GOT3 (cell line): Measurements from ENCODE around the gene AOPEP.

Source experiments
- DNase-seq: peaks from one replicate; lab custom pipeline; 2025; ENCODE audit warnings: mixed read lengths; lab: John Stamatoyannopoulos, UW

Gene AOPEP

DNA sequence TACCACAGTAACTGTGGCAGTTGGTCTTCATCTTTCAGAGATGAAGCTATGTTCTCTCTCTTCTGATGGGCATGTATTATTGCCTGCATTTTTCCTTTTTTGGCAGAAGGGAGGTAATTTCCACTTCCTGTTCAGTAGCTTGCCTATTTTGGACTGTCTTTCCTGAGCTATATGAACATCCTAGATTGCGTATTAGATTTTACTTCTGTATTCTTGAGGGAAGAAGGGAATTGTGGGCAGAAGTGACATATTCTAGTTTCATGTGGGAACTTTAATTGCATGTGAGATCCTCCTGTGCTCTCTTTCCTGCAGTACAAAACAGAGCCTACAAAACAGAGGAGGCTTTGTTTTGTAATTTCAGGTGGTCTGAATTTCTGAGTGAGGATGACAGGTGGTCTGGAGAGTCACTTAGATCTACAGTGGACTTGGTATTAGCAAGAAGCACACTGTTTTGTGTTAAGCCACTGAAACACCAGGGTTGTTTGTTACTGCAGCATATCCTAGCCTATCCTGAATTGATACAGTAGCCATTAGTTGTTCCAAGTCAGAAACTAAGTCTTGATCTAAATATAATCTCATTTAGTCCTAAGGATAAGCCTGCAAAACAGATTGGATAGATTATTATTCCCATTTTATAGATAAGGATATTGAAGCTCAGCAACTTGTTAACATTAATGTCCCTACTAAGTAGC lies 68.1 kb downstream of the AOPEP start:
- DNase-seq = no peak

DNA sequence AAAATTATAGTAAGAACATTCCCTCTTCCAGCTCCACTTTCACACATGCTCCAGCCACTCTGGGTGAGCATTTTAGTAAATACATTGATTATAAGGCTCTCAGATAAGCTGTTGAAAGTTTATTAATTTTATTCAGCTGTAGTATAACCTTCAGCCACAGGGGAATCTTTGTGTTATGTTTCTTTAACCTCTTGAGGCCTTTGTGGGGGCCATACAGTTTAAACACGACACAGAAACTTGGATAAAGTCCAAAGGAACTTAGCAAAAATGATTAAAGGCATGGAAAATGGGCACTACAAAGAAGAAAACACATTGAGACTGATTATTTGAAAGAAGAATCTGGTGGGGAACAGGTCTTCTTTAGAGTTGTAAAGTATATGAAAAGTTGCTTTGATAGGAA lies 70.2 kb downstream of the AOPEP start:
- no peak for DNase-seq

DNA sequence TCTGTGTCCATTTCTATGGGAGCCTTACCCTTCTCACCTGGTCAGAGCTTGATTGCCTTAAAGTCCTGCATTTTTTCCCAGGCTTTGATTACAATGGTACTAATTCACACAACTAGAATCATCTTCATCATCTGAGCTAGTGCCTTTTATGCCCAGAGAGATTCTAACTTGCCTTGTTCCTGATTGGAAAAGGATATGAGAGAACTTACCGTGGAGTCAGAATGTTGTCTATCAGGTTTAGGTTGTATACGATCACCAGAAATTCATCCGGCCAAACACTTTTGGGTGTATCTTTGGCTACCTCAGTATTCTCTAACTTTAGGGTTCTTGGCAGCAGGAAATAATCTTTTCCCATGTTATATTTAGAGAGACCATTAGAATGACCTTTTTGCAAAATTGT lies 71.7 kb downstream of the AOPEP start:
- no peak for DNase-seq

DNA sequence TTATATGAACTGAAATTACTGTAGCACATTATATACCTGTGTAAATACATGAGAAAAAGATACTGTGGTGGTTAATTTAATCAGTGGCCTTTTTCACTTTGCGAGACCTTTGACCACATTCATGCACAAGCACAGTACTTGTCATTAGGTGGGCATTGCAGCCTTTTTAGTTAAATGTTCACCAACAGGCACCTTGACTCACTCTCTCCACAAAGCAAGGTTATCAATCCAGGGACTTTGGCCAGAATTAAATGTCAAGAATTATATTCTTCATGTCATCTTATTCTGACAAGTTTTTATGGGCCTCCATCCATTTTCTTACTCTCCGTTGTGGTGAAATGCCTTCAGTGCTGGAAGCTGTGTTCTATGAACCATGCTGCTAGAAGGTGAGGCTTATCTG lies 72.2 kb downstream of the AOPEP start:
- DNase-seq = no peak

DNA sequence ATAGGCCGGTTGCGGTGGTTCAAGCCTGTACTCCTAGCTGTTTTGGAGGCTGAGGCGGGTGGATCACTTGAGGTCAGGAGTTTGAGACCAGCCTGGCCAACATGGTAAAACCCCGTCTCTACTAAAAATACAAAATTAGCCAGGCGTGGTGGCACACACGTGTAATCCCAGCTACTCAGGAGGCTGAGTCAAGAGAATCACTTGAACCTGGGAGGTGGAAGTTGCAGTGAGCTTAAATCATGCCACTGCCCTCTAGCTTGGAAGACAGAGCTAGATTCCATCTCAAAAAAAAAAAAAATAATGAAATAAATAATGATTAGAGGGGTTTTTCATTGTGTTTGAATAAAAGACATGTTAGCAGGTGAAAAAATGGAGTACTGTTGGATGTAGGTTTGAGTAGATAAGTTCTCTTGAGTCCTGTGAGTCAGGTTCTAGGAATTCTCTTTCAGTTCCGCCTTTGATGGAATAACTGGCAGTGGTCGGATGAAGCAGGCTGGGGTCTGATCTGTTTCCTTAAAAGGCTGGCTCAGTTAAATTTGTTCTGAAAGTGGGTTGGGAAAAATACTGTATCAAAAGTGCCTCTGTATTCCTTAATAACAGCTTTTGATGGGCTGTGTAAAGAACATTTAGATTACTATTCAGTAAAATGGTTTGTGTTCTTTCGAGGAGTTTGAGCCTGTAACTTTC lies 73.2 kb downstream of the AOPEP start:
- no peak for DNase-seq

DNA sequence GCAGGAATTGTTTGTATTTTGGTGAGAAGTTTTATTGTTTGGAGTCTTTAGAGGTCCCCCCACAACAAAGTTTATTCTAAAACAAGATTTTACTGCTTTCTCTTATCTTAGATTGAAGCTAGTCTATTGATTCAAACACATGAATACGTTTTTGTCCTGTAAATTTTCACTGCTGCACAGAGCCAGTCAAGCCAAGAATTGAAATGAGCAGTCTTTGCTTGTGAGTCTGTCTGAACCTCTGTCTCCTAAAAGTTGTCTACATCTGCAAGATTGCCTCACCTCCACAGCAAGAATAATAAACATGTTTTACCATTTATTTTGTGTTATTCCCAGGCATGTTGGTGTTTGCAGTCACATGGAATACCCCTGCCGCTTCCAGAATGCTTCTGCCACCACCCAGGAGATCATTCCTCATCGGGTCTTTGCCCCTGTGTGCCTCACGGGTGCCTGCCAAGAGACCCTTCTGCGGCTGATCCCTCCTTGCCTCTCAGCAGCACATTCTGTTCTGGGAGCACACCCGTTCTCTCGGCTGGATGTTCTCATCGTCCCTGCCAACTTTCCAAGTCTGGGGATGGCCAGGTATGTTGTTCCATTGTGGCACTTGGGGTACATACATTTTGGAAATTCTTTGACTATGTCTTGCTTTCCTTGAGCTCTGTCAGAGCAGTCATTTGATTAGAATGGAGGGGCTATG lies 74.1 kb downstream of the AOPEP start:
- no peak for DNase-seq

DNA sequence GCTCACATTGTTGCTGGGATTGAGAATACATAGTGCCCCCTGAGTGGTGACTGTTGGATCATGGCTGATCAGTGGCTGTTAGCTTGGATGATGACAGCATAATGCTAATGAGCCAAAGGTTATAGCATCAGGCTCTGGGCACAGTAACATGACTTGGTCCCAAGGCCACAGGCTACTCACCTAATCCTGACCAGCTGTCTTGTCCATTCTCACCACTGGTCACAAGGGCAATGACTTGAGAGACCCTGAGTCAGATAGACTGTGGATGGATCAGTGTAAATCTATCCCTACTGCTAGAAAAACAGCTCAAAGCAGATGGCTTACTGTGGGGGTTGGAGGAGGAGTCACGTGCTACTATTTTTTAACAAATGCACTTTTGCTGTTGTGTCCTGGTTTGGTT lies 74.7 kb downstream of the AOPEP start:
- no peak for DNase-seq

DNA sequence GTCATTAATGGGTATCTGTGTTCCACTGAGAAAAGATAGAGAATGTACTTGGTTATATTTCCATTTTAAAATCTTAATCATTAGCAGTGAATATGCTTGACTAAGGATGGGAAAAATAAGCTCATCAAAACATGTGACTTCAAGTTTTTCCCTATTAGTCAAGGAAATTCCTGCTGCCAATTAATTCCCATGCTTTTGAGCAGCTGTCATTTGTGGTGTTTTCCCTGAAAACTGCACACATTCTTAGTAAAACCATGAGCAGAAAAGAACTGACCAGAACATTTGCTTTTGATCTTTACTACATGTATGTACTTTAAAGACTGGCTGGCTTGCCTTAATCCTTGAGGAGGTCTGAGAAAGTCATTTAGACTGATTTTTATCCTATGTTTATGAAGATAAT lies 75.2 kb downstream of the AOPEP start:
- DNase-seq = no peak

DNA sequence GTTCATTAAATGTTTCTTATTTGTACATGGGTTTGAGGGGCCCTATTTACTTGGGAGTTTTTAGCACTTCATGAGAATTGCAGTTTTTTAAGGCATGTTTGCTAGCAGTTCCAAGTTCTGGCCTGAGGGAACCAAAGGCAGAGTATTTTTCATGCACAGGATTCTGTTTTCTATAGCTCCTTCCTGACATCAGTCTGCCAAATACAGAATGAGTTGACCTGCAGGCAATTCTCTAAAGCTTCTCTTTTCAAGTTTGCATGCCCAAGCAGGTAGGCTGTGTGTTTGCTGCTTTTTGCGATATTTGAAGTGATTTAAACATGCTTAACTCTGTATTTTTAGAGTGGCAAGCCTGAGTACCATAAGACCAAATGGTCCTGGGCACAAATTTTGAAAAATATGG lies 75.8 kb downstream of the AOPEP start:
- no peak for DNase-seq

DNA sequence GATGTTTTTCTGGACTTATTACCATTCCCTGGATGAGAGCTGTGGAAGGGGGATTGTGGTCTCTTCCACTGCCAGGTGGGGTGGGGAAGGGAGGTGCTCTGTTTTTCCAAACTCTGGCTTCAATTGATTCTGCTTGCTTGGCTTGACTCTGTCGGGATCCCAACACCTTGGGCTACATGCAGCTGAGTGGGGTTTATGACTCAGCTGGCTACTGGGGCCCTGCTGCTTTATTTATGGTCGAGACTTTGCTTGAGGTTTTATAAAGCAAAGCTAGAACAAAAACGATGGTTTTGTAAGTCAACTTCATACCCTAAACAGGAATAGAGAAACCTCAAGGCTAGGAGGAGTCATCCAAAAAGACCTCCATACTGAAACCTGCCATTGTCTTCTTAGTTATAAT lies 76.3 kb downstream of the AOPEP start:
- DNase-seq = no peak

DNA sequence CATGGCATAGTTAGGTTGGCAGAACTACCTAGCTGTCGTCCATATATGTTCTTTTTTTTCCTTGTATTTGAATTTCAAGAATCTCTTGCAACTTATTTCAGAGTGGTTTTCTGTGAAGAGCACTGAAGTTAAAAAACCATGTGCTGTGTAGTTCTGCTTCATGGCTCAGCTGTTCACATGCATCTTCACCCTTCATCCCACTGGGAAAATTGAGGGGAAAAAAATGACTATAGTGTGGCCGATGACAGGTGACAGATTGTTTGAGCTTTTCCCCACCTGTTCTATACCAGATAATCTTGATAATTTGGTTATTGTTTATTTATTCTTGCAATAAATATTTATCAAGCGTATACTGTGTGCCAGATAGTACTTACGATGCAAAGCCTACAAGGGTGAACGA lies 77.8 kb downstream of the AOPEP start:
- DNase-seq = no peak

DNA sequence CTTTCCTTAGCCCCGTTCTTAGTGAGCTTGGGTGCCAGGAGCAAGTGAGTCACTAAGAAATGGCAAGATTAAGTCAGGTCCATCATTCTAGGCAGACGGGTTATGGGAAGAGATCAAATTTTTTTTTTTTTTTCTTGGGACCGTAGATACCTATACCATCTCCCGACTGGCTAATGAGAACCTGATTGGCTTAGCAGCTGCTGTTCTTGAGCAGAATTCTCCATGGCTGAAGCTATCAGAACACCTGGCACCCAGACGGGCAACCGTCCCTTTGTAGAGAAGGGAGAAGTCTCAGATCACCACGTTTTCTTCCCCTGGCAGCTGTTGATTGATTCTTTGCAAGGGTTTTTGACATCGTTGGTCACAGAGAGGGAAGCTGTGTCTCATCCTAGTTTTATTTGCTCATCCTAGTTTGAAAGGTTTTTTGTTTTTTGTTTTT lies 78.6 kb downstream of the AOPEP start:
- no peak for DNase-seq

DNA sequence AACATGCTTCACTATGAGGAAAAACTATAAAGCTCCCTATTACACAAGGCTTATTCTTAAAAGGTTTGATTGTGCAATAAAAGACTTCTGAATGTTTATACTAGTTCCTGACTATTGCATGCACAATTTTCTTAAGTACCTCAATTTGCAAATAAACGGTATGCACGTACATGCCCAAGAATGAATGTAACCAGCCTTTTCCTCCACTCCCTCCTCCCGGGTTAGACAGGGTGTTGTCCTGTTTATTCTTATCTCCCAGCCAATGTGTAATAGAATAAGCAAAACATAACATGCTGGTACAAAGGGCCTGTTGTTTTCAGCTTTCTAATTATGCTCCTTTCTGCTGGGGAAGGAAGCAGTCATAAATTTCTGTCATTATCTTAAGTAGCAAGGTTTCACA lies 79.1 kb downstream of the AOPEP start:
- no peak for DNase-seq

DNA sequence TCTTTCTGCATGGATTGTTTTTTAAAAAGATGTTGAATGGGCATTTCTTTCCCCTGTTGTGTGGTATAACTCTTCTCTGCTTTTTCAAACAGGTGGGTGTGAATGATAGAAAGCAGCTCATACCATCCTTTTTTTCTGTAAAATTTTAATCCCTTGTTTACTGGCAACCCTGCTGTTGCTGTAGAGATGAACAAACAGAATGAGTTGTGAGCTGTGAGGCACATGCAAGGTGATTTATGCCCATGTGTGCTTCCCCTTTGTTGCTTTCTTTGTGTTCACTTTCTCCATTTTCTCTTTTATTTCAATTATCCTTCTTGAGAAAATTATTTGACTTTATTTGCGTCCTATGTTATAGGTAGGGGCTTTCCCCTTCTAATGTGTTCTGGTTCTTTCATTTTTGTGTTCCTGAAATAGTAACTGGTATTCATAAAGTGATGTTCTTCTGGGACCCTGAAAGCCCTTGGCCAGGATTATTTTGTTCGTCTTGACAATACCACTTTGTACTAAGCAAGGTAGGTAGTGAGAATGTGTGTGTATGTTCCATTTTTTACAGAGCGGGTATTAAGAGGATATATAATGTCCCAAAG lies 79.9 kb downstream of the AOPEP start:
- no peak for DNase-seq

DNA sequence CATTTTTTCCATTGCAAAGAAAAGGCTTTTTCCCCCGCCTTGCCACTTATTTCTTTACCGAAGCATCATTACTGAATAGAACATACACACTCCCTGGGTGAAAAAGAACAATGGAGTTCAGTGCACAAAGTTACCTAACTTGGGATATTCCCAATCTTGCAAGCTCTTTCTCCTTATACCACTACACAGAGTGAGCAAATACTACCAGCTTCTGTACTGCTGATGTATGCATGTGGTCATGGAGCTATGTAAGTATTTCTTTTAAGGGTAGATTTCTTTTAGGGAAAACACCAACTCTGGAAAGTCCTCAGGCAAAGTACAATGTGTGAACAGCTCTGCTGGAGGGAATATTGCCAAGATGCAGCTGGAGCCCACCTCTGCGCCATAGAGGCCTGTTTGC lies 81.1 kb downstream of the AOPEP start:
- DNase-seq = no peak

DNA sequence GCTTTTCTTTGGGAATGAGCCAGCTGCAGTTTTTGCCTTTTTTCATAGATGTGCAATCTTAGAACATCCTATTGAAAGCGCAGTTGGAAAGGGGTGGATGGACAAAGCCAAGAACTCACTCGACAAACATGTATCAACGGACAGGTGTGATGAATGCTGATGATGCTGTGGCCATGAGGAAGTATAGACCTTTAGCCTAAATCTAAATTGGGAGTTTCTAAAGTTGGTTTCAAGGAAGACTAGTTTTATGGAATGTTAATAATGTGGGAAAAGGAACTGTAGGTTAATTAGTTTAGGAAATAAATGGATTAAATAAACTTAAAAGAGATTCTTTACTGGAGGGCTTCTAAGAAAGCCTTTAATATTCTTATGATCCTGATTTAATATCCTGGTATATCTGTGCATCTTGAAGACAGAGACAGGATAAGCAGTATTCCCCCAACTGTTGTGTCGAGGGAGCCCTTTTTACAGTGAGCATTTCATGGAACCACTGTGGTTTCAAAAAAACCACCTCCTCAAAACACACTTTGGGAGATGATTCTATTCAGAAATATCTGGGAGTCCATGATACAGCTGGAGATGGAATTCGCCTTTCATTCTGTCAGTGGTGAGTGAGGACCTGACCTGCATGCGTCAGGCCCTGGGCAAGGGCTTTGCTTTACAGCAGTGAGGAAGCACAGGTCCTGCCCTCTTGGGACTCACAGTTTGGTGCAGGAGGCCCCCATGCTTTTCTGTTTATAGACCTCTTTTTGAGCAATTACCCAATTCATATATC lies 82.6 kb downstream of the AOPEP start:
- DNase-seq = no peak

DNA sequence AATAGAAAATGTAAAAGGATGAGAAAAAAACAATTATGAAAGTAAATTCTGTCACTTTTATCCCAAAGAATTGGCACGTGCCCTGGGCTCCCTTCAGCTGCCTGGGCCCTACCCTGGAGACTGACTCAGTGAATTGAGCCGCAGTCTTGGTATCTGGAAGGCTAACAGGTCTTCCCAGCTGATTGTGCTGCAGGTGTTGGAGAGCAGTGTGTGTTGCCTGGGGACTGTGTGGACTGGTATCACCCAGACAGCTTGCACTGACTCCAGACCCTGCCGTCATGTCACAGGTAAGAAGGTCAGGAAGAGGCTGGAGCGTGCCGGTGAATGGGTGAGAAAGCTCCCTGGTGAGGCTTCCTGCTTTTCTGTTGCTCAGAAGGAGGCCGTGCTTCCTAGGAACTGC lies 83.3 kb downstream of the AOPEP start:
- no peak for DNase-seq

DNA sequence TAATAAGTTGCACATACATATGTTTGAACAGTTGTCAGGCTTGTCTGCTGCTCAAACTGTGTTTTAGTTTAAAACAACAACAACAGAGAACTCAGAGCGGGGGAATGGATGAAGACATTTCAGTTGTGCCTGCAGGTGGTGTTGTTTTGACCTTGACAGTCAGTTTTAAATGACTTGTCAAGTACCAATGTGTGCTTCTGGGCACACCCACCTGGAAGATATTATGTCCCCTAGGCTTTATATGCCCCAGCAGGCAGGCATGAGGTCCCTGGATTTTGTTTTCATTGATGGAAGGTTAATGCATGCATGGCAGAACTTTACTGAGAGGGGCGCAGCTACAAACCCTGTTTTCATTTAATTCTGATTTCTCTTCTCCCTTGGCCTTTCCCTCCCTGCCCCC lies 84.6 kb downstream of the AOPEP start:
- DNase-seq = no peak

DNA sequence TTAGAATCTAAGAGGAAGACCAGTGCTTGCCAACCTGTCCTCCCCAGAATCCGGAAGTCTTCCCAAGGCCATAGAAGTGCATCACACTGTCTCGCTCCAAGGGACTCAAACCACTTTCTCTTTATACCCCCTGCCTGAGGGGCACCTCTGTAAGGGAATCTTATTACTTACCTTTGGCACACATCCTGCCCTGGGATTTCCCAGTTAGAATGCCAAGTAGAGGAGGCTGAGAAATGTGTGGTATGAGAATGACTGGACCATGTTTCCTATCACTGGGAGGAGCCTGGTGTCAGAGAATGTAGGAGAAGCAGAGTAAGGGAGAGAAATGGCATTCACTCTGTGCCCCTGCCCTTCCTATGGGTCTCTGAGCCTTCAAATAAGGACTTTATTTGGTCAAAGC lies 85.8 kb downstream of the AOPEP start:
- DNase-seq = no peak

DNA sequence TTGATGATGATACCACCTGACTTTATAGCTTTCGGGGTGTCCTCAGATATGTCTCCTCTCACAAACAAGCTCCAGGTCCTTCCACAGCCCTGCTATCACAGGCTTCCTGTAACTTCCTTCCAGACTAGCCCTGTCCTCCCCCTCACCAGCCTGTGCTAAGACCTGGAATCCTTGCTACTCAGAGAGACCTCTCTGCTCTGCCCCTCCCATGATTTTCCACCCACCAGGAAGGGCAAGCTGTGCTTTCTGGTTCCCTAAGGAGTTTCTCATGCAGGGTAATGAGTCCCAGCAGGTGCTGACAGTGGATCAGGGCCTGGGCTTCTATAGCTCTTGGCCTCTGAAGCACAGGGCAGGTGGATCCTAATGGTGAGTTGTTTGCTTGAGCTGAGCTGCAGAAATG lies 86.9 kb downstream of the AOPEP start:
- no peak for DNase-seq

DNA sequence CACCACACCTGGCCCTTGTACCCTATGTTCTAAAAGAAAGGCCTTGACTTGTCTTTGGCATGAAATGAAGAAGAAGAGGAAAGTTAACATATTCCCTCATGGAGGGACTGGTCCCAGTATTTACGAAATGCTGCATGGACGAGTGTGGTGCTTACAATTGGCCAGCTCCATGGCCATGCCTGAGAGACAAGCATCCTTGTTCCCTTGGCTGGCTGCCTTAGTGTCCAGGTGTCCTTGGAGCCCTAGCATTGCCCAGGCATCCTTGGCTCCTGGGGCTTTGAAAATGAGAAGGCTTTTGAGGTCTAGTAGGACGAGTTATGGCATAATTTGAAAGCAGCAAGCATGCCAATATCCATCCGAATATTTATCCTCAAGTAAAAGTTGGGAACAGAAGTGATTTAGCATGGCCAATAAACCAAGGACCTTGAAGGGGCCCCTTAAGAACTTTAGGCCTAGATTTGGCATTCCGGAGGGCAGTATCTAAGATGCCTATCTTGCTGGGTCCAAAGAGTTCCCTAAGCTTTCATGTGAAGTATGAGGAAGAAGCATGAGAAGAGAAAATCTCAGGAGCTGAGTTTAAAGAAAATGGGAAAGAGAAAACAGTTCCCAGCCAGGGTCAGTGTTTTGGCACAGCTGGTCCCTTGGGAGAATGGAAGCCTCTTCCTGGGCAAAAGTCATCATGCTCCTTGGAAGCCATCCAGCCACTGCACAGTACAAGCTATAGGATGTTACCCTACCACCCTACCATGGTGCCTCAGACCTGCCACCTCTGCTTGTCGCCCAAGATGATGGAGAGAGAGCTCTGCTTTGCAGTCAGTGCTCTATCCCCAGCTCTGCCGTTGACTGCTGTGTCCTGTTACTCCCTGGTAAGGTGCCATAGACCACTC lies 91.0 kb downstream of the AOPEP start:
- DNase-seq = no peak
